NCI-H128 (cell line): ENCODE data around the gene PERP.

ENCODE experiments used
- DNase-seq: peaks from one replicate; lab custom pipeline; 2025; ENCODE audit not compliant: unreplicated experiment; lab: John Stamatoyannopoulos, UW

PERP gene

GRCh38 chr6:138063726-138064125, 43.5 kb downstream of the PERP start:
- DNase-seq, result no peak

GRCh38 chr6:138054982-138055381, 52.2 kb downstream of the PERP start:
- DNase-seq, result no peak

DNA sequence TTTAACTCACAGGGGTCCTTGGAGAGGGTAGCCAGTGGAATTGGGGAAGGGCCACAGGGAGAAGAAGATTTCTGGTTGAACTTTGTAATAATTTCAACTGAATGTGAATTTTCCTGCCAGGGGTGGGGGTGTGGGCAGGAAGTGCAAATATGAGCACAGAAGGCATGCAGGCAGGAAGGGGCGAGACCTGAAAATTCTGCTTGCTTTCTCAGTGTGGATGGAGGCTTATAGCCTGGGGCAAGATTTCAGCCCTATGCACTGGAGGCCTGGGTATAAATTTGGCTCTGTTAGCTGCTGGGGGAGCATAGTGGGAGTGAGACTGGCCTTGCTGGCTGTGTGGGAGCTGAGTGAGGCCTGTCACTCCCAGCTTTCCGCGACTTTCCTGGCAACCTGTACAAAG, 54.4 kb downstream of the PERP start:
- no peak for DNase-seq

GRCh38 chr6:138044972-138045371, 62.2 kb downstream of the PERP start:
- DNase-seq, result no peak

DNA sequence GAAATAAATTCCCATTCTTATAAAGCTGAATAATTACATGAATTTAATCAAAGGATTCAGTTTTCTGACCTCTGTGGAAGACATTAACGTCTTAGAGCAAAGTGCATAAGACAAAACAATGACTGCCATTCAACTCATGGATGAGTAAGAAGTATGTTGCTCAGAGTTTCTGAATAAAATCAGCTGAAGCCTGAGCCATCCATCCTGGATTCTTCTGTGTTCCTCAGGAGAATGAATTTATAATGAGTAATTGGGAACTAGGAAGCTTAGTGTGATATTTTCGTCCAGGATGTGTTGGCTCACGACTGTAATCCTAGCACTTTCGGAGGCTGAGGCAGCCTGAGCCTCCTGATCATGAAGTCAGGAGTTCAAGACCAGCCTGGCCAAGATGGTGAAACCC, 62.8 kb downstream of the PERP start:
- no peak for DNase-seq
